Measurements from ENCODE around the gene NLRP5. TPM values are rescaled to one million over a fixed set of nuclear protein-coding genes. Genes with fewer than 3 reads are reported as not detected.
A peak's percentile ranks its signal among the peaks of the same experiment; 100 is the strongest.

Gene NLRP5
- polyA plus RNA-seq, 1 donor: not detected

GRCh38 chr19:56106993-56107392 lies 120.4 kb downstream of the NLRP5 start:
- Histone ChIP-seq H3K9me3 (ENCODE audit: control insufficient read depth, low read depth, low read length) (no peaks in the 10 kb centered on the region), H3K4me3 (ENCODE audit: low read length) (no peak overlapping the region), H3K36me3 (ENCODE audit: control insufficient read depth, insufficient read depth, low read length) (peaks cover 14% of the 10 kb centered on the region), H3K27me3 (ENCODE audit: control insufficient read depth, insufficient read depth, low read length) (no peaks in the 10 kb centered on the region), H3K4me1 (ENCODE audit: control insufficient read depth, insufficient read depth, low read length) (peaks cover 40% of the 10 kb centered on the region), H3K27ac (ENCODE audit: low read length) (no peak overlapping the region)
- no CpG with 5 or more reads among the region's 11 CpGs for WGBS (ENCODE audit: insufficient coverage, low lambda C conversion rate)
- no peak for DNase-seq

- no peak overlapping the region for H3K4me3 ChIP-seq (ENCODE audit: low read length)
- H3K36me3 ChIP-seq (ENCODE audit: control insufficient read depth, insufficient read depth, low read length): peaks cover 6% of the 10 kb centered on the region
- no peak for DNase-seq
- no peaks in the 10 kb centered on the region for H3K9me3 ChIP-seq (ENCODE audit: control insufficient read depth, low read depth, low read length)
- no peak overlapping the region for H3K27ac ChIP-seq (ENCODE audit: low read length)
- WGBS (ENCODE audit: insufficient coverage, low lambda C conversion rate): no CpG with 5 or more reads among the region's 27 CpGs
- H3K27me3 ChIP-seq (ENCODE audit: control insufficient read depth, insufficient read depth, low read length): no peaks in the 10 kb centered on the region
- peaks cover 47% of the 10 kb centered on the region for H3K4me1 ChIP-seq (ENCODE audit: control insufficient read depth, insufficient read depth, low read length)
Measured at GRCh38 chr19:56107626-56108351, 121.2 kb downstream of the NLRP5 start.

GRCh38 chr19:56108447-56109195 lies 122.0 kb downstream of the NLRP5 start:
- Histone ChIP-seq H3K36me3 (ENCODE audit: control insufficient read depth, insufficient read depth, low read length) (peaks cover 4% of the 10 kb centered on the region), H3K27ac (ENCODE audit: low read length) (no peak overlapping the region)

GRCh38 chr19:56109226-56109625 lies 122.7 kb downstream of the NLRP5 start:
- Histone ChIP-seq H3K36me3 (ENCODE audit: control insufficient read depth, insufficient read depth, low read length) (peaks cover 4% of the 10 kb centered on the region), H3K27ac (ENCODE audit: low read length) (no peak overlapping the region), H3K4me3 (ENCODE audit: low read length) (no peak overlapping the region), H3K9me3 (ENCODE audit: control insufficient read depth, low read depth, low read length) (no peaks in the 10 kb centered on the region), H3K4me1 (ENCODE audit: control insufficient read depth, insufficient read depth, low read length) (peaks cover 52% of the 10 kb centered on the region), H3K27me3 (ENCODE audit: control insufficient read depth, insufficient read depth, low read length) (no peaks in the 10 kb centered on the region)
- no CpG with 5 or more reads among the region's 13 CpGs for WGBS (ENCODE audit: insufficient coverage, low lambda C conversion rate)
- DNase-seq: no peak

More at GRCh38 chr19:56108447-56109195, 122.0 kb downstream of the NLRP5 start:
- Histone ChIP-seq H3K4me3 (ENCODE audit: low read length) (no peak overlapping the region), H3K9me3 (ENCODE audit: control insufficient read depth, low read depth, low read length) (no peaks in the 10 kb centered on the region), H3K4me1 (ENCODE audit: control insufficient read depth, insufficient read depth, low read length) (peaks cover 52% of the 10 kb centered on the region), H3K27me3 (ENCODE audit: control insufficient read depth, insufficient read depth, low read length) (no peaks in the 10 kb centered on the region)
- no peak for DNase-seq
- no CpG with 5 or more reads among the region's 24 CpGs for WGBS (ENCODE audit: insufficient coverage, low lambda C conversion rate)

- H3K36me3 ChIP-seq (ENCODE audit: control insufficient read depth, insufficient read depth, low read length): peaks cover 8% of the 10 kb centered on the region
- peak overlapping the region; percentile 76 for H3K27ac ChIP-seq (ENCODE audit: low read length)
- H3K4me3 ChIP-seq (ENCODE audit: low read length): no peak overlapping the region
- DNase-seq: peak; percentile 73 to 83
- no CpG with 5 or more reads among the region's 12 CpGs for WGBS (ENCODE audit: insufficient coverage, low lambda C conversion rate)
- no peaks in the 10 kb centered on the region for H3K9me3 ChIP-seq (ENCODE audit: control insufficient read depth, low read depth, low read length)
- H3K4me1 ChIP-seq (ENCODE audit: control insufficient read depth, insufficient read depth, low read length): peaks cover 48% of the 10 kb centered on the region
- H3K27me3 ChIP-seq (ENCODE audit: control insufficient read depth, insufficient read depth, low read length): no peaks in the 10 kb centered on the region
Measured at GRCh38 chr19:56110515-56111448, 124.2 kb downstream of the NLRP5 start.

Other genes starting within 250 kb of the NLRP5 start
- not detected for gene NLRP9, start 248.4 kb upstream of the NLRP5 start, polyA plus RNA-seq
- gene RFPL4A, start 227.7 kb upstream of the NLRP5 start, polyA plus RNA-seq: 0.15 TPM
- gene RFPL4AL1, start 217.7 kb upstream of the NLRP5 start, polyA plus RNA-seq: not detected
- 0.04 TPM for gene NLRP11, start 154.8 kb upstream of the NLRP5 start, polyA plus RNA-seq
- not detected for gene NLRP4, start 150.2 kb upstream of the NLRP5 start, polyA plus RNA-seq
- gene NLRP13, start 54.4 kb upstream of the NLRP5 start, polyA plus RNA-seq: not detected
- not detected for gene NLRP8, start 38.9 kb upstream of the NLRP5 start, polyA plus RNA-seq
- gene ZNF787, start 134.5 kb downstream of the NLRP5 start, polyA plus RNA-seq: 33.3 TPM
- gene ZNF444, start 154.5 kb downstream of the NLRP5 start, polyA plus RNA-seq: 36.7 TPM
- not detected for gene GALP, start 189.2 kb downstream of the NLRP5 start, polyA plus RNA-seq
- gene ZSCAN5B, start 211.0 kb downstream of the NLRP5 start, polyA plus RNA-seq: 0.04 TPM
- gene ZSCAN5C, start 215.5 kb downstream of the NLRP5 start, polyA plus RNA-seq: not detected

Data from large intestine (tissue), 3 donors.